ENCODE data around the gene TNFAIP3.

DNA sequence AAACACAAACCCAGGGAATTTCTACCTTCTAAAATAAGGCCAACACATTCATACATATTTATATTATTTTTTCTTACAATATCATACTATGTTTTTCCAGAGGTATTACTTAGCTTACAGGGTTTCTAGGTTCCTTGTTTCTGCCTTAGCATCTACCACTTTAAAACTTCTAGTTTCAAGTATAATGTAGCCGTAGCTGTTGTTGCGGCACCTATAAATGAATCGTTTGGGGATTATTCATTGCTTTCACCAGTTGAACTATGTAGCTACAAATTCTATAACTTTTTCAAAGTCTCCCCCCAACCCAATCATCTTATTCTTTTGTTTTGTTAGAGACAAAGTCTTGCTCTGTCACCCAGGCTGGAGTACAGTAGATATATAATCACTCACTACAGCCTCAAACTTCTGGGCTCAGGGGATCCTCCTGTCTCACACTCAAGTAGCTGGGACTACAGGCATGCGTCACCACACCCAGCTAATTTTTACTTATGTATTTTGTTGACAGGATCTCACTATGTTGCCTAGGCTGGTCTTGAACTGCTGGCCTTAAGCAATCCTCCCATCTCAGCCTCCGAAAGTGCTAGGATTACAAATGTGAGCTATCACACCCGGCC lies 43.9 kb downstream of the TNFAIP3 start:
- TF ChIP-seq POLR2AphosphoS5 (IDR thresholded peaks at IDR 0.05) (no peak), POLR2A (IDR thresholded peaks at IDR 0.05) (no peak)
- TF ChIP-seq, protein P1, sequence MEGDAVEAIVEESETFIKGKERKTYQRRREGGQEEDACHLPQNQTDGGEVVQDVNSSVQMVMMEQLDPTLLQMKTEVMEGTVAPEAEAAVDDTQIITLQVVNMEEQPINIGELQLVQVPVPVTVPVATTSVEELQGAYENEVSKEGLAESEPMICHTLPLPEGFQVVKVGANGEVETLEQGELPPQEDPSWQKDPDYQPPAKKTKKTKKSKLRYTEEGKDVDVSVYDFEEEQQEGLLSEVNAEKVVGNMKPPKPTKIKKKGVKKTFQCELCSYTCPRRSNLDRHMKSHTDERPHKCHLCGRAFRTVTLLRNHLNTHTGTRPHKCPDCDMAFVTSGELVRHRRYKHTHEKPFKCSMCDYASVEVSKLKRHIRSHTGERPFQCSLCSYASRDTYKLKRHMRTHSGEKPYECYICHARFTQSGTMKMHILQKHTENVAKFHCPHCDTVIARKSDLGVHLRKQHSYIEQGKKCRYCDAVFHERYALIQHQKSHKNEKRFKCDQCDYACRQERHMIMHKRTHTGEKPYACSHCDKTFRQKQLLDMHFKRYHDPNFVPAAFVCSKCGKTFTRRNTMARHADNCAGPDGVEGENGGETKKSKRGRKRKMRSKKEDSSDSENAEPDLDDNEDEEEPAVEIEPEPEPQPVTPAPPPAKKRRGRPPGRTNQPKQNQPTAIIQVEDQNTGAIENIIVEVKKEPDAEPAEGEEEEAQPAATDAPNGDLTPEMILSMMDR (IDR thresholded peaks at IDR 0.05): no peak
